ENCODE data around the gene SH3PXD2A.

DNA sequence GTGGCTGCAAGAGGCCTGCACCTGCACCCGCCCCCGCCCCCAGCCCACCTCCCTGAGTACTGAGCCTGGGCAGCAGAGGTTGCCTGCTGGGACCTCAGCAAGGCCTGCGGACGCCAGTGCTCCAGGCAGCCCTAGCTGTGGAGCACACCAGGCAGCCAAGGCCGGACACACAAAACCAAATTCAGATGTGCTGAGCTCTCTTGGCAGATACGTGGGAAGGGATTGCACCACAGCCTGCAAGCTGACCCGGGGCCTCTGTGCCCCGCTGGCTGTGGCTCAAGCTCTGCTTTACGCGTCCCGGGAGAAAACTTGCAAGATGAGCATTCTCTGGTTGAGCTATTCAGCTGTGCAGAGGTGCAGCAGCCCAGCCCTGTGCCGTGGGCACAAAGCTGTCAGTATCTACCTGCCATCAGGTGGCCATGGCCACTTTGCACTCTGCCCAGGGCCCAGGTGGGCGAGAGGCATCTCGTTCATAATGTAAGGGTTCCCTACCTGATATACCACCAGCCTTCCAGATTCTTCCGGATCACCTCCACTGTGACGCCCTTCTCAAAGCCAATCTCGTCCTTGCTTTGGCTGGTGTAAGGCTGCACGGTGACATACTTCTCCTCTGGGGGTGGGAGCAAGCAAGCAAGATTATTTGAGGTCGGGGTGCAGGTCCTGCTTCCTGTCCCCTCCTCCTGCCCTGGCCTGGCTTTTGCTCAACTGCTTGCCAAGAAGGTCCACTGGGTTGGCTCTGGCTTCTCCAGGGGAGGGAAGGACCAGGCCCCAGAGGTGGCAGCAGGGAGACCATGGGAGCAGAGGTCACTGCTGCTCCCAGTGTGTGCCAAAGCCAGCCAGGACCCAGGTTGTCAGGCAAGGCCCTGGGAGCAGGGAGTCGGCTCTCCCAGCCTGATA lies 238.4 kb downstream of the SH3PXD2A start:
- TF ChIP-seq, protein P1, sequence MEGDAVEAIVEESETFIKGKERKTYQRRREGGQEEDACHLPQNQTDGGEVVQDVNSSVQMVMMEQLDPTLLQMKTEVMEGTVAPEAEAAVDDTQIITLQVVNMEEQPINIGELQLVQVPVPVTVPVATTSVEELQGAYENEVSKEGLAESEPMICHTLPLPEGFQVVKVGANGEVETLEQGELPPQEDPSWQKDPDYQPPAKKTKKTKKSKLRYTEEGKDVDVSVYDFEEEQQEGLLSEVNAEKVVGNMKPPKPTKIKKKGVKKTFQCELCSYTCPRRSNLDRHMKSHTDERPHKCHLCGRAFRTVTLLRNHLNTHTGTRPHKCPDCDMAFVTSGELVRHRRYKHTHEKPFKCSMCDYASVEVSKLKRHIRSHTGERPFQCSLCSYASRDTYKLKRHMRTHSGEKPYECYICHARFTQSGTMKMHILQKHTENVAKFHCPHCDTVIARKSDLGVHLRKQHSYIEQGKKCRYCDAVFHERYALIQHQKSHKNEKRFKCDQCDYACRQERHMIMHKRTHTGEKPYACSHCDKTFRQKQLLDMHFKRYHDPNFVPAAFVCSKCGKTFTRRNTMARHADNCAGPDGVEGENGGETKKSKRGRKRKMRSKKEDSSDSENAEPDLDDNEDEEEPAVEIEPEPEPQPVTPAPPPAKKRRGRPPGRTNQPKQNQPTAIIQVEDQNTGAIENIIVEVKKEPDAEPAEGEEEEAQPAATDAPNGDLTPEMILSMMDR (IDR thresholded peaks at IDR 0.05): no peak
- no peak for TF ChIP-seq POLR2A (IDR thresholded peaks at IDR 0.05)
